Panc1 (cell line): ENCODE results near the gene CAMSAP3. TPM values are rescaled to one million over a fixed set of nuclear protein-coding genes. Genes with fewer than 3 reads are reported as not detected.

Experiments used
- ATAC-seq: fragments of 200-7000 bp; cut with Tn5 transposase; 2 replicates; pipeline ENCODE4 v1.9.1; 2020; ENCODE audit warnings: mild to moderate bottlenecking, moderate library complexity
- BruUV-seq: library from RNA; stranded (reverse); fragments of 400-500 nt; replicated peaks from 2 replicates; lab custom pipeline; 2021; lab: Mats Ljungman, UMichigan
- CTCF ChIA-PET: fragments of 300-600 bp; sonication (Branson Sonifier 250); formaldehyde crosslinking; loops from one replicate; lab custom pipeline; 2022; ENCODE audit warnings: antibody characterized with exemption; lab: Charles Lee
- POLR2A ChIA-PET: fragments of 300-600 bp; sonication (Branson Sonifier 250); formaldehyde crosslinking; loops from one replicate; lab custom pipeline; 2022; ENCODE audit warnings: antibody characterized with exemption; lab: Charles Lee
- DNase-seq: peaks from one replicate; pipeline ENCODE4 v3.0.0-alpha.2; 2010; ENCODE audit warnings: low read depth, low spot score
- H3K27ac ChIP-seq: 2 replicates; pipeline ENCODE4 v1.5.1; 2011; ENCODE audit warnings: mild to moderate bottlenecking, low read length, inconsistent platforms
- H3K27me3 ChIP-seq: fragments of 200-500 bp; sonication (Bioruptor generic); 2 replicates; pipeline ENCODE4 v1.6.0; 2014; ENCODE audit warnings: low read length, inconsistent platforms; ENCODE audit not compliant: control insufficient read depth, insufficient read depth
- H3K36me3 ChIP-seq: fragments of 200-500 bp; sonication (Bioruptor generic); 2 replicates; pipeline ENCODE4 v1.5.1; 2014; ENCODE audit warnings: inconsistent platforms, mild to moderate bottlenecking, low read length, moderate library complexity; ENCODE audit not compliant: control insufficient read depth, insufficient read depth
- H3K4me1 ChIP-seq: 2 replicates; pipeline ENCODE4 v1.5.1; 2011; ENCODE audit warnings: inconsistent platforms, mild to moderate bottlenecking, low read length, moderate library complexity; ENCODE audit not compliant: control insufficient read depth, insufficient read depth
- H3K4me3 ChIP-seq, 2 experiments: 2 replicates each; pipeline ENCODE4 v1.5.1; 2011 to 2012; ENCODE audit warnings: low read depth in 2 of 2, low read length in 2 of 2, mild to moderate bottlenecking in 2 of 2, inconsistent platforms in 1 of 2, moderate library complexity in 1 of 2
- H3K9me3 ChIP-seq: fragments of 200-500 bp; sonication (Bioruptor generic); 2 replicates; pipeline ENCODE4 v1.5.1; 2014; ENCODE audit warnings: low read depth, mild to moderate bottlenecking, inconsistent platforms, low read length, moderate library complexity; ENCODE audit not compliant: control insufficient read depth, insufficient read depth
- POLR2AphosphoS5 ChIP-seq: IDR thresholded peaks from 2 replicates; pipeline ENCODE4 v1.6.1; 2012; ENCODE audit warnings: mild to moderate bottlenecking, low read depth, low read length, moderate library complexity
- SIN3A ChIP-seq: IDR thresholded peaks from 2 replicates; pipeline ENCODE4 v1.6.1; 2012; ENCODE audit warnings: low read depth, mild to moderate bottlenecking, low read length, moderate library complexity, borderline replicate concordance; ENCODE audit not compliant: insufficient read depth
- TCF7L2 ChIP-seq: IDR thresholded peaks from 2 replicates; pipeline ENCODE4 v1.6.1; 2011; ENCODE audit warnings: mild to moderate bottlenecking, low read depth, low read length, inconsistent platforms
- in situ Hi-C: cut with HindIII; loops from 2 replicates; pipeline ENCODE4 v1.10.0; 2016; ENCODE audit warnings: low sequenced_read_pairs, low pct_unique_long_range_greater_than_20kb
- intact Hi-C: fragments of 100-400 bp; cut with micrococcal nuclease; formaldehyde crosslinking; loops from one replicate; pipeline ENCODE4 v1.10.0; 2022; ENCODE audit not compliant: unreplicated experiment
- total RNA-seq: library from RNA; stranded (reverse); gene quantifications from one replicate; pipeline ENCODE4 v1.2.1, GENCODE V29; 2021; ENCODE audit not compliant: unreplicated experiment
- TF ChIP-seq, protein P1 (sequence below), 2 experiments: IDR thresholded peaks; 2 replicates each; pipeline ENCODE4 v1.6.1; 2011 to 2012; ENCODE audit warnings: low read depth in 2 of 2, control low read depth in 1 of 2, low read length in 1 of 2, mild to moderate bottlenecking in 1 of 2, moderate library complexity in 1 of 2; ENCODE audit not compliant: insufficient read depth in 1 of 2
- TF ChIP-seq, protein P2 (sequence below): fragments of 450-650 bp; IDR thresholded peaks from 2 replicates; pipeline ENCODE4 v1.5.1; 2017; ENCODE audit warnings: mild to moderate bottlenecking

Gene CAMSAP3
- total RNA-seq, 1 experiment from 2014 or later = 1.7 TPM

DNA sequence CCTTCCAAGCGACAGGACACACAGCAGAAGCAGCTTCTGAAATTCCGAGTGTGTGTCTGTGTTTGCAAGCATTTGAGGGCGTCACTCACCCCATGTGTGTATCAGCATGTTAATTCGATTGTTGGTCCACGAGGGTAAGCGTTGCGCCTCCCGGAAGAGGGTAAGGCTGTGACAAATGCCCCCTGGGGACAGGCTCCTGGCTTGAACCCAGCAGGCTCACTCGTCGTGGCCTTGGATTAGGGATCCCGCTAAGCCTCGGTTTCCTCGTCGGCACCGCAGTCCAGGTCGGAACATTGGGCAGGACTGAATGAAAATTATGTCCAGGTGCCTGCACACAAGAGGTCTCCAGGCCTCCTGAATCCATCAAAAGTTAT is 40.6 kb downstream of the CAMSAP3 start:
- CTCF ChIA-PET = no interaction called here
- no peak for ATAC-seq

GRCh38 chr19:7636691-7637373 is 41.2 kb downstream of the CAMSAP3 start, which contains the start of gene STXBP2:
Gene STXBP2 (plus strand): TSS chr19:7637110. CDS start chr19:7637150, 40 bp downstream.
- no peaks in the 10 kb centered on the region for H3K9me3 ChIP-seq
- ChIA-PET CTCF (no interaction called here), POLR2A (no interaction called here)
- no TSS peak for BruUV-seq
- H3K27me3 ChIP-seq = no peaks in the 10 kb centered on the region
- TF ChIP-seq, protein P1, sequence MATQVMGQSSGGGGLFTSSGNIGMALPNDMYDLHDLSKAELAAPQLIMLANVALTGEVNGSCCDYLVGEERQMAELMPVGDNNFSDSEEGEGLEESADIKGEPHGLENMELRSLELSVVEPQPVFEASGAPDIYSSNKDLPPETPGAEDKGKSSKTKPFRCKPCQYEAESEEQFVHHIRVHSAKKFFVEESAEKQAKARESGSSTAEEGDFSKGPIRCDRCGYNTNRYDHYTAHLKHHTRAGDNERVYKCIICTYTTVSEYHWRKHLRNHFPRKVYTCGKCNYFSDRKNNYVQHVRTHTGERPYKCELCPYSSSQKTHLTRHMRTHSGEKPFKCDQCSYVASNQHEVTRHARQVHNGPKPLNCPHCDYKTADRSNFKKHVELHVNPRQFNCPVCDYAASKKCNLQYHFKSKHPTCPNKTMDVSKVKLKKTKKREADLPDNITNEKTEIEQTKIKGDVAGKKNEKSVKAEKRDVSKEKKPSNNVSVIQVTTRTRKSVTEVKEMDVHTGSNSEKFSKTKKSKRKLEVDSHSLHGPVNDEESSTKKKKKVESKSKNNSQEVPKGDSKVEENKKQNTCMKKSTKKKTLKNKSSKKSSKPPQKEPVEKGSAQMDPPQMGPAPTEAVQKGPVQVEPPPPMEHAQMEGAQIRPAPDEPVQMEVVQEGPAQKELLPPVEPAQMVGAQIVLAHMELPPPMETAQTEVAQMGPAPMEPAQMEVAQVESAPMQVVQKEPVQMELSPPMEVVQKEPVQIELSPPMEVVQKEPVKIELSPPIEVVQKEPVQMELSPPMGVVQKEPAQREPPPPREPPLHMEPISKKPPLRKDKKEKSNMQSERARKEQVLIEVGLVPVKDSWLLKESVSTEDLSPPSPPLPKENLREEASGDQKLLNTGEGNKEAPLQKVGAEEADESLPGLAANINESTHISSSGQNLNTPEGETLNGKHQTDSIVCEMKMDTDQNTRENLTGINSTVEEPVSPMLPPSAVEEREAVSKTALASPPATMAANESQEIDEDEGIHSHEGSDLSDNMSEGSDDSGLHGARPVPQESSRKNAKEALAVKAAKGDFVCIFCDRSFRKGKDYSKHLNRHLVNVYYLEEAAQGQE (IDR thresholded peaks at IDR 0.05; ENCODE audit: insufficient read depth in 1 of 2, low read depth in 2 of 2, low read length in 1 of 2) = no peak
- TF ChIP-seq POLR2AphosphoS5 (peak; percentile 49), TCF7L2 (no peak), SIN3A (0 out of 2 replicates have a peak, but pooled peaks have one; percentile 72)
- TF ChIP-seq, protein P2, sequence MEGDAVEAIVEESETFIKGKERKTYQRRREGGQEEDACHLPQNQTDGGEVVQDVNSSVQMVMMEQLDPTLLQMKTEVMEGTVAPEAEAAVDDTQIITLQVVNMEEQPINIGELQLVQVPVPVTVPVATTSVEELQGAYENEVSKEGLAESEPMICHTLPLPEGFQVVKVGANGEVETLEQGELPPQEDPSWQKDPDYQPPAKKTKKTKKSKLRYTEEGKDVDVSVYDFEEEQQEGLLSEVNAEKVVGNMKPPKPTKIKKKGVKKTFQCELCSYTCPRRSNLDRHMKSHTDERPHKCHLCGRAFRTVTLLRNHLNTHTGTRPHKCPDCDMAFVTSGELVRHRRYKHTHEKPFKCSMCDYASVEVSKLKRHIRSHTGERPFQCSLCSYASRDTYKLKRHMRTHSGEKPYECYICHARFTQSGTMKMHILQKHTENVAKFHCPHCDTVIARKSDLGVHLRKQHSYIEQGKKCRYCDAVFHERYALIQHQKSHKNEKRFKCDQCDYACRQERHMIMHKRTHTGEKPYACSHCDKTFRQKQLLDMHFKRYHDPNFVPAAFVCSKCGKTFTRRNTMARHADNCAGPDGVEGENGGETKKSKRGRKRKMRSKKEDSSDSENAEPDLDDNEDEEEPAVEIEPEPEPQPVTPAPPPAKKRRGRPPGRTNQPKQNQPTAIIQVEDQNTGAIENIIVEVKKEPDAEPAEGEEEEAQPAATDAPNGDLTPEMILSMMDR = no peak
- DNase-seq = no peak
- H3K4me3 ChIP-seq = peak within 1 kb of the TSS; percentile 62 to 78
- in situ Hi-C loops = no loop called here
- intact Hi-C loops = no loop called here
- H3K27ac ChIP-seq = peak within 1 kb of the TSS; percentile 73
- no peaks in the 10 kb centered on the region for H3K36me3 ChIP-seq
- H3K4me1 ChIP-seq = no peaks in the 10 kb centered on the region; the same call in 1 of the 2 replicates
- ATAC-seq = peak; percentile 93

More for the DNA sequence above, 40.6 kb downstream of the CAMSAP3 start:
- no peaks in the 10 kb centered on the region for H3K36me3 ChIP-seq
- POLR2A ChIA-PET = no interaction called here
- H3K9me3 ChIP-seq = no peaks in the 10 kb centered on the region
- H3K4me3 ChIP-seq = peak overlapping the region; percentile 62 to 78
- no peaks in the 10 kb centered on the region for H3K27me3 ChIP-seq
- intact Hi-C loops (no loop called here), in situ Hi-C loops (no loop called here)
- no peak overlapping the region for H3K27ac ChIP-seq
- DNase-seq = no peak
- TF ChIP-seq POLR2AphosphoS5 (no peak), TCF7L2 (no peak), SIN3A (no peak)
- TF ChIP-seq, protein P2 = no peak
- TF ChIP-seq, protein P1 (IDR thresholded peaks at IDR 0.05; ENCODE audit: insufficient read depth in 1 of 2, low read depth in 2 of 2, low read length in 1 of 2) = no peak
- BruUV-seq = no TSS peak
- no peaks in the 10 kb centered on the region; the same call in 1 of the 2 replicates for H3K4me1 ChIP-seq
